Left hindlimb (tissue), 1 donor: ENCODE data around the gene ADNP.
"Not testable (repeated sequence)": the region's sequence is repeated elsewhere in the genome, so short reads cannot be mapped to it uniquely, and the experiment has no call there.

Experiments
- DNase-seq: peaks from one replicate; pipeline ENCODE4 v3.0.0-alpha.2; 2018

Gene ADNP

DNA sequence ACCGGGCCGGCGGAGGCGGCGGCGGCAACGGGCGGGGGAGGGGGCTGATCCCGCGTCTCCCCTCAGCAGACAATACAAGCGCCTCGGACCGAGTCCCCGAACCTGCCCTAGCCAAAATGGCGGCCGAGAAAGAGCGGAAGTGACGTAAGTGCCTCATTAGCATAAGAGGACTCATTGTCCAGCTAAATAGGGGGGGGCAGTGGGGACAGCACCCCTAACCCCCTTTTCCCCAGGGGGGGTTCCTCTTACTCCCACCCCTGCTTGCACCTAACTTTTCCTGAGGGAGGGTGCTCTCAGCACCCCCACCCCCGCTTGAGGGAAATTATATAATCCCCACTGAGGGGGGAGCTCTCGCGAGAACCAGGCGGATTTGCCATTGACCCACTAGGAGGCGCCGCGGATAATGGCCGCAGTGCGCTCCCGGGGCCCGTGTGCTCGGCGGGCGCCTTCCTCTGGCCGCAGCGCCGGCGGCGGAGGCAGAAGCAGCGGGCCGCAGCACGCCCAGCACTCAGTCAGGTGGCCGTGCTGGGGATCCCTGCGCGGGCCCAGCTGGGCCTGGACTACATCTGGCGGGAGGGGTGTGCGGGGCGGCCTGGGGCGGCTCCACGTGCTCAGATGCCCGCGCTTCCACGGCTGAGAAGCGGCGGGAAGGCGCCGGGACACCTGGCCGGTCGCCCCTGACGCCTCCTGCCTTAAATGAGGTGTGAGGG is at the start of gene ADNP:
ADNP (minus strand) TSS at position 132 of the 710 bp plus-strand sequence. CDS start 27,441 bp downstream, outside the sequence.
- peak; percentile 94 for DNase-seq

DNA sequence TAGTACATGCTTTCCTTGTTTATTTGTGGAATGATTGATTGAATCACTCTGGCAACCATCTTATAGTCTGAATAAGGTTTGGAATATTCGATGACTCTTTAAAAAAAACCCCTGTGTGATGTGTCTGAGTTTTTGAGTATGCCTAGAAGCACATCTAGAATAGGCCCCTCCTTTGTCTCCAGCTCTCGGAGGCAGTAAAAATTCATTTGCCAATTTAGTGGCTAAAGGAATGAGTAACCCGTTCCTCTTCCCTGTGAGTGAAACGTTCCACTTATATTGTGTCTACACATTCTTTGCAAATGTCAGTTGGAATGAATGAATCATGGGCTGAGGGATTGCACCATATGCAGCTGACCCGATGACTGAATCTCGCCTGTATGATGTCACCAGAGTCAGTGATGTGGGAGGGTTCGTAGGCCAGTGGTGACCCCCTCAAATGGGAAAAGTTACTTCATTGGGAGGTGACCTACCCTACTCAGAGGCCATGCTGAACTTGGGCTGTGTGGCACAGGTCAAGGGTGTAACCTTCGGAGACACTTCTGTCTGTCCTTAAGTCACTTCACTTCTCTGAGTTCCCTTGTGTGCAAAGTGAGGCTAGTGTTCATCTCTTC is 48.9 kb upstream of the ADNP start:
- no peak for DNase-seq

DNA sequence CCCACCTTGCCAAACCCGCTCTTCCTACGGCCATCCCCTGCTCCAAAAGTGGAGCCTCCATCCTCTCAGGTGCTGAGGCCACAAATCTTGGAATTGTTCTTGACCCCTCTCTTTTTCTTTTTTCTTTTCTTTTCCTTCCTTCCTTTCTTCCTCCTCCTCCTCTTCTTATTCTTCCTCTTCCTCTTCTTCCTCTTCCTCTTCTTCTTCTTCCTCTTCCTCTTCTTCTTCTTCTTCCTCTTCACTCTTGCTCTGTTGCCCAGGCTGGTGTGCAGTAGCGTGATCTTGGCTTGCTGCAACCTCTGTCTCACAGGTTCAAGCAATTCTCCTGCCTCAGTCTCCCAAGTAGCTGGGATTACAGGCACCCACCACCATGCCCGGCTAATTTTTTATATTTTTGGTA is 47.3 kb upstream of the ADNP start:
- DNase-seq: not testable (repeated sequence)

DNA sequence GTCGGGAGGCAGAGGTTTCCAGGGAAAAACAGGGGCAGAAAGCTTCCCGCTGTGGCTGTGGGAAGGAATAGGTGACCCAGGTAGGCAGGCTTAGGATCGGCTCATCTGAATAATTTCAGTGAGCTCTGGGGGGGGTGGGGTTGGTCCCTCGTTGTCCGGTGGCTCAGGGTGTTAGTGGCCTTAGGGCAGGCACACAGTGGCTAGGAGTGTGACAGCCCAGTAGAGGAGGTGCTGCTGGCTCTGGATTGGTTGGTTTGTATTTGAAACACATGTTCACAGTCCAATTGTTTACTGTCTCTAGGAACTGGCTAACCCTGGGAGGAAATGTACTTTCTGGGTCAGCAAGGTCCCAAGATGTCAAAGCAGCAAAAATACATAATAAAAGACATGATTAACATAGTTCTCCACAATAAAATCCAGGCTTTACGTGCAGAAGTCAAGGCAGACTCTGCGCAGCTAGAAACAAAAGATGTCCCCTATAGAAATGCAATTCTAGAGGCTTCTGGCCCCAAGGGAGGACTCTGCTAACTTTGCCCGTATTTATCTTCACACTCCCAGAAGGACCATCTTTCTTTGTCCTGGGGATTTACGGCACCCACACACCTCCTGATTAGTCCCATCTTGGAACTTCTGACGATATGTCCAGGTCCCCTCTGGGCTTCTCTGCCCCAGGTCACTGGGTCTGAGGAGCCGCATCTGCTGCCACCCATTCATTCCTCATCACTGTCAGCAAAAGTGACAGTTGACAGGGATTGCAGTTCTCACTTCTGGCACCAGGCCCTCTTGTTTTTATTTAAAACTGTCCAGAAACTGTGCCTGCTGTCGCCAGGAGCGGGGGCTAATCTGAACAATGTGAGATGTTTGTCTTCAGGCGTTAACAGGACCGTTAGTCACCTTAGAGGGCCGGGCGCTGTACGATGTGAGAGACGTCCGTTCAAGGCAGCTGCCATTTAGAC is 46.1 kb upstream of the ADNP start:
- no peak for DNase-seq

DNA sequence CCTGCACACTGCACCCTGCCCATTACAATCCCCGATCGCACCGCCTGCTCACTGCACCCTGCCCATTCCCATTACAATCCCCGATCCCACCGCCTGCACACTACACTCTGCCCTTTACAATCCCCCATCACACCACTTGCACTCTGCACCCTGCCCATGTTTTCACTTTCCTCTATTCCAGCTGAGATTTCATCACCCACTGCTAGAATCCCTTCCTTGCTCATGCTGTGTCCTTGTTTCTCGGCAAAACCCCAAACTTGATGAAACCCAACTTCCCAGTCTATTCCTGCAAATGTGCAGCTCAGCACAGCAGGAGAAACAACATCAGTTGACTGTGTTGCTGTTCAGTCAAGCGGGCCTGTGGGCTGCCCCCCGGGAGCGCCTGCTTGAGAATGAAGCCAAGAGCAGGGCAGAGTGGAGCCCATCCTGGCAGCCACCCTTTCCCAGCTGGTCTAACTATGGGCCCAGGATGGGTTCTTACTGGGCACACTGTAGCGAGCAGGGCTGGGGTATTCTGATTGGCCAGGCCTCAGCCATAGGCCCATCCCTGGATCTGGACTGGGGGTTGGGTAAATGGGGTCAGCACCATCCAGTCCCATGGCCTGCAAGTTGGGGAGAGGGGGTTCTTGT is 44.6 kb upstream of the ADNP start:
- DNase-seq: no peak

DNA sequence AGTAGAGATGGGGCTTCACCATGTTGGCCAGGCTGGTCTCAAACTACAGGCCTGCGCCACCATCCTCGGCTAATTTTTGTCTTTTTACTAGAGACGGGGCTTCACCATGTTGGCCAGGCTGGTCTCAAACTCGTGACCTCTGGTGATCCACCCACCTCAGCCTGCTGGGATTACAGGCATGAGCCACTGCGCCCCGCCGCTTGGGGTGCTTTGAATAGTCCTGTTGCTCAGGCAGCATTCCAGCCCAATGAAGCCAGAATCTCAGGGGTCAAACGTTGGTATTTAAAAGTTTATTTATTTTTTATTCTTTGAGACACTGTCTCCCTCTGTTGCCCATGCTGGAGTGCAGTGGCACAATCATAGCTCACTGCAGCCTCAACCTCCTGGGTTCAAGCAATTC is 38.7 kb upstream of the ADNP start:
- no peak for DNase-seq

DNA sequence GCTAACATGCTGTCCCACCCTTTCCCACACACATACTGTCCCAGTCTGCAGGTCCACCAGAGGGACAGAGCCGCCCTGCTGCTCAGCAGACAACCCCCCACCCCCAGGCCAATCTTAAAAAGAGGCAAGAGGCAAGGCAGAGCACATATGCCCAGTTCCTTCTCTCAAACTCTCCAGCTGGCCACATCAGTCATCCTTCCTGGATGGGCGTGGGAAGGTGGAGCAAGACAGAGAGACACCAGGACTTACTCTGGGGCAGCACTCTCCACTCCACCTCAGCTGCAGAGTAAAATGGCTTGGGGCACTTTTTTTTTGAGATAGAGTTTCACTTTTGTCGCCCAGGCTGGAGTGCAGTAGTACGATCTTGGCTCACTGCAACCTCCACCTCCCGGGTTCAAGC is 38.2 kb upstream of the ADNP start:
- no peak for DNase-seq

DNA sequence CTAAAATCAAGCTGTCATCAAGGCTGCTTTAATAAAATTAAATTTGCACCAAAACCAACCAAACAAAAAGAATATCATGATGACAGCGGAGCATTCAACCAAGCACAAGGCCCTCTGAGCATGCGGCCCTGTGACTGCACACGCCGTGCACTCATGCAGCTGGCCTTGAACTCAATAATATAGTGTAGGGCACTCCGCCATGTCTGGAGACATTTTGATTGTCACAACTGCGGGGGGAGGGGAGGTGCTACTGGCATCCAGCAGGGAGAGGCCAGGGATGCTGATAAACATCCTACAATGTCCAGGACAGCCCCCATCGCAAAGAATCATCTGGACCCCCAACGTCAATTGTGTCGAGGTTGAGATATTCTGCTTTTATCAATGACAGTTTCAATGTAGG is 37.1 kb upstream of the ADNP start:
- no peak for DNase-seq

DNA sequence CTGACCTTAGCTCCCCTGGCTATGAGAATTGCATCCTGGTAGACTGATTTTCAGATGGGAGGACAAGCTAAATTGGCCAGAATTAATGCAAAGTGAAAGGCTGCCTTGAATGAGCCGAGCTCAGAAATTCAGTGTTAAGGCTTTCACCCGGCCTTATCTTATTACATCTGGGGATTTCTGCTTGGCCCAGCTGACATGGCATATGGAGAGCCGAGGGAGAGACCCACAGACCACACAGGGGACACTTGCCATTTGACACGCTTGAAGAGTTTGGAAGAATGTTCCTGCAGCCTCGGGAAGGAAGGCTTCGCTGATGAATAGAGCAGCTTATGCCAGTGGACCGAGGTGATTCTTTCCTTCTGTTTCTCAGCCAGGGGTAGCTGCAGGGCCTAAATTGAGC is 36.3 kb upstream of the ADNP start:
- no peak for DNase-seq

DNA sequence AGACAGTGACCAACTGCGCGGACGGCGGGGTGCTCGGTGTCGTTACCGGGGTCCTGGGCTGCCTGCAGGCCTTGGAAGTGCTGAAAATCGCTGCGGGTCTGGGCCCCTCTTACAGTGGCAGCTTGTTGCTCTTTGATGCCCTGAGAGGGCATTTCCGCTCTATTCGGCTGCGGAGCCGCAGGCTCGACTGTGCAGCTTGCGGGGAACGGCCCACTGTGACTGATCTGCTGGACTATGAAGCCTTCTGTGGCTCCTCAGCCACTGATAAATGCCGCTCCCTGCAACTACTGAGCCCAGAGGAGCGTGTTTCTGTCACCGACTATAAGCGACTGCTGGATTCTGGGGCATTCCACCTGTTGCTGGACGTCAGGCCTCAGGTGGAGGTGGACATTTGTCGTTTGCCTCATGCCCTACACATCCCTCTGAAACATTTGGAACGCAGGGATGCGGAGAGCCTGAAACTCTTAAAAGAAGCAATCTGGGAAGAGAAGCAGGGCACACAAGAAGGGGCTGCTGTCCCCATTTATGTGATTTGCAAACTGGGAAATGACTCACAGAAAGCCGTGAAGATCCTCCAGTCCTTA is 28.4 kb upstream of the ADNP start:
- DNase-seq: no peak

DNA sequence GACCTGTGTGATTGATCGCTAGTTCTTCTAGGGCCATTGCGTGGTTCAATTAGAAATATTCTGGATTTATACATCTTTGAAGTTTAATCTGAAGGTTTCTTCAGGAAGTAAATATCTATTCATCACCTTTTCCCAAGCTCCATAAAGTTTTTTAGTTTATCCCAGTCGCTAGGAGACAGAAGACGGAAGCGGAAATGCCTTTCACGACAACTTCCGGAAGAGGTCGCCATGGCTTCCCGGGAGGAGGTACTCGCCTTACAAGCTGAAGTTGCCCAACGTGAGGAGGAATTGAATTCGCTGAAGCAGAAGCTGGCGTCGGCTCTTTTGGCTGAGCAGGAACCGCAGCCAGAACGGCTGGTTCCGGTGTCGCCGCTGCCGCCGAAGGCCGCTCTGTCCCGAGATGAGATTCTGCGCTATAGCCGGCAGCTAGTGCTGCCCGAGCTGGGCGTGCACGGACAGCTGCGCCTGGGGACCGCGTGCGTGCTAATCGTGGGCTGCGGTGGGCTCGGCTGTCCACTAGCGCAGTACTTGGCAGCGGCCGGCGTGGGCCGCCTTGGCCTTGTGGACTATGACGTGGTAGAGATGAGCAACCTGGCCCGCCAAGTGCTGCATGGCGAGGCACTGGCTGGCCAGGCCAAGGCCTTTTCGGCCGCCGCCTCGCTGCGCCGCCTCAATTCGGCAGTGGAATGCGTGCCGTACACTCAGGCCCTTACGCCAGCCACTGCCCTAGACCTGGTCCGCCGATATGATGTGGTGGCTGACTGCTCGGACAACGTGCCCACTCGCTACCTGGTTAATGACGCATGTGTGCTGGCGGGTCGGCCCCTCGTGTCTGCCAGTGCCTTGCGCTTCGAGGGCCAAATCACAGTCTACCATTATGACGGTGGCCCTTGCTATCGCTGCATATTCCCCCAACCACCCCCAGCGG is 27.6 kb upstream of the ADNP start, which contains the start of gene MOCS3:
MOCS3 (plus strand) TSS at position 204 of the 928 bp plus-strand sequence; CDS start at position 229, 25 bp downstream.
- DNase-seq: peak; percentile 86

DNA sequence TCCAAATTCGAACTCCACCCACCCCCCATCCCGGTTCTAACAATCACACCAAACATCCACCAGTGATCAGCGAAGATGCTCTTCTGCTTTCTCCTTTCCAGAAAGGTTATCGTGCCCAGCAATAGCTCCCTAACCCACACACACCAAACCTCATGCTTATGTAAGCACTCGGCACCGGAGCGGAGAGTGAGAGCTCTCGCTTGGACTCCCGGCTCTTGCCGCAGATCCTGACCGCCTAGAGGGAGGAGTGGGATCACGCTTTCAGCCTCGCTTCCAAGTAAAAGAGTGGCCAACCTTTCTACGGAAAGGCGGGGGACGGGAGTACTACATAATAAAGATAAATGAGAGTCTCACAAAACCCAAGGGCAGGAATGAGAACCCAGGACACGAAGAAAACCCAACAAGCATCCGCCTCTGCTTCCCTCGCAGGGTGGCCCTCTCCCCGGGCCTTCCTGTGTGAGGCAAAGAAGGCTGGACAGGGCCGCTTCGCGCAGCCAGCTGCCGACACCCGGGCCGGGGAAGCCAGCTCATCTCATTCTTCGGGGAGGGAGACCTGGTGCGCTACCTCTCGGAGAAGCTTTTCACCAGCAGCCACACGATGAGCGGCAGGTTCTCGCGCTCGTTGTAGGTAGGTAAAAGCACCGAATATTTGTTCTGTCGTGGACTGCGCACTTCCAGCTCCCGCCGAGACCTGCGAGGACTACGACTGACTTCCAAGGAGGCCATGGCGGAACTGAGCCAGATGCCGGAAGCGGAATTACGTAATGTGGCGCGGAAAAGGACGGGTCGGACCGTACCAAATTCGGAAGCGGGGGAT is 26.8 kb upstream of the ADNP start, which contains the start of gene DPM1:
DPM1 (minus strand) TSS at position 735 of the 817 bp plus-strand sequence; CDS start at position 726, 9 bp downstream.
- peak; percentile 91 for DNase-seq

DNA sequence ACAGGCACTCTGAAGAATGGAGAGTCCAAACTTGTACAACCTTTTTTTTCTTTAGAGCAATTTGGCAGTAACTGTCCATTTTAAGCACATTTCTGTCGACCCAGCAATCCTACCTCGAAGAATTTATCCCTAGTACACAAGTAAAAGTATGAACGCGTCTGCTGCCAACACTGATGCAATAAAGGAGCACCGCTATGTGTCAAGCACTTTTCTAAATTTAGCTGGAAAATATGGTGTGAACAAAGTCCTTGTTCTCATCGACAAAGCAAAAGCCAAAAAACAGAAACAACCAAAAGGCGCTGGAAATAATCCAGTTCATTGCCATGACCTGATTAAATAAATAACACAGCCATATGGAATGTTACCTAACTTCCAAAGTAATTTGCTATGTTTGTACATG is 26.0 kb upstream of the ADNP start:
- no peak for DNase-seq

DNA sequence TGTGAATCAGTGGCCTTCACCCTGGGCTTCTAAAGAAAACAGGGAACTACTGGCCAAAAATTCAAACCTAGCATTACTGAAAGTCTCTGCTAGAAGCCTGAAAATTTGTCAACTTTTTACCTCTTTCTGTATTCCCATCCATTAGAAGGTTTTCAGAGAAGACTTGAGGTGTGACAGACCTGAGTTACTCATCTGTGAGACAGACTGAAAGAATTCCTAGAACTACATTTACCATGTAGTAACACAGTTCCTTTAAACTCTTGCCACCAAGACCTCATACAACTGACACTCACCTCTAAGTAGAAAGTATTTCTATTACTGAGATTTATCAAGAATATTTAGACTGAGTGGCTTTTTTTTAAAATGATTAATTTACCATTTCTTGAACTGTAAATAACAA is 22.6 kb upstream of the ADNP start:
- DNase-seq: no peak

DNA sequence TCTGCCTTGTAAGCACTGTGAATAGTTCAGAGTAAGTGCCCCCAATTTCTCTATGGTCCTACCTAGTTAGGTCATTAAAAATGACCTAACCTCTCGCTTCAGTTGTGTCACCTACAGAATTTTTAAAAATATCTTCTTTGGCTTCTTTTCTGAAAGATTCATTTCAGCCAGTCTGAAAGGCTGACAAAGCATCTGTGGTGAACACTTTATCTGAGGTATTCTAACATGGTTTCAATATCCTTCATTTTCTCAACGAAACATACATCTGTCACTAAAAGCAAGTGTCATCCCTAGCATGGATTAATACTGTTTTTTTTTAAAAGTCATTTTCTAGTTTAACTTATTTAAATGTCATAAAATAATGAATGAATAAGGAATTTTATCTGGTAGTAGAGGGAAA is 22.0 kb upstream of the ADNP start:
- DNase-seq: no peak

DNA sequence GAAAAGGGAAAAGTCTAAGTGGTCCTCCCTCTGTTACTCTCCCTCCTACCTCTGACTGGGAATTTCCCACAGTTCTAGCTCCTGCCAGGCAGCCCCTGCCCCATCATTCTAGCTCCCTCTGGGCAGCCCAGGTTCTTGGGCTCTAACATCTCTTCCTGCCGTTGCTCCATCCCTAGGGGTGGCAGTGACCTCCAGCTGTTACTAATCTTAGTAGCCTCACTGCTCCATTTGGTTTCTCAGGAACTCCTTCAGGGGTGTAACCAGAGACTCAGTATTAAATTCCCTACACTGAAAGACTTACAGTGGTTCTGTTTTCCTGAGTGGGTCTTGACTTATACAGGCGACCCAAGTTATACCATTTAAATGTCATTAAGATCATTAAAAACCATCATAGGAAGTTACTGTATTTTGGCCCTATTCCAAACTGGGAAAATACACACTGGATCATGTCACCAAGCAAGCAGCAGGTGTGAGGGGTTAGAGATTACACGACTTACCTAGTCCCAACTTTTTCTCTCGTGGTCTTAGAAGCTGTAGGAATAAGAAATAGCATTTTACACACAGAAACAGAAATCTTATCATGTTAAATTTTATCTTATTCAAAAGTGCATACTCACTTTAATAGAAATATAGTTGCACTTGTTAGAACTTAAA is 17.0 kb upstream of the ADNP start:
- no peak for DNase-seq

DNA sequence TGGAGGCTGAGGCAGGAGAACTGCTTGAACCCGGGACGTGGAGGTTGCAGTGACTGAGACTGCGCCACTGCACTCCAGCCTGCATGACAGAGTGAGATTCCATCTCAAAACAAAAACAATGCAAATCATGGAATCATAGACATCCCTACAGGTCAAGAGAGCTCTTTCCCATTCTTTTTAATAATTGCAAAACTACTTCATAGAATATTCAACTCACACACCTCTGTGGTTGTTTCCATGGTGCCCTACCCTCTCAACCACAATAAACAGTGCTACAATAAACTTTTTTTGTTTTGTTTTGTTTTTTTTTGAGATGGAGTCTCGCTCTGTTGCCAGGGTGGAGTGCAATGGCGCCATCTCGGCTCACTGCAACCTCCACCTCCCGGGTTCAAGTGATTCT is 11.8 kb upstream of the ADNP start:
- no peak for DNase-seq

DNA sequence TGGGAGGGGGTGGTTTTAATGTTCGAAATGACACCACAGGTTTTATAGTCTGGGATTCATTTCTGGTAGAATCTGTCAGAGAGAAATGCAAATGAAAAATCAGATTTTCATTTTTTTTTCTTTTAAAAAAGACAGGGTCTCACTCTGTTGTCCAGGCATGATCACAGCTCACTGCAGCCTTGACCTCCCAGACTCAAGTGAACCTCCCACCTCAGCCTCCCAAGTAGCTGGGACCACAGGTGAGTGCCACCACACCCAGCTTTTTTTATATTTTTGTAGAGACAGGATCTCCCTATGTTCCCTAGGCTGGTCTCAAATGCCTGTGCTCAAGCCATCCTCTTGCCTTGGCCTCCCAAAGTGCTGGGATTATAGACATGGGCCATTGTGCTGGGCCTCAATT is 2.4 kb upstream of the ADNP start:
- no peak for DNase-seq

DNA sequence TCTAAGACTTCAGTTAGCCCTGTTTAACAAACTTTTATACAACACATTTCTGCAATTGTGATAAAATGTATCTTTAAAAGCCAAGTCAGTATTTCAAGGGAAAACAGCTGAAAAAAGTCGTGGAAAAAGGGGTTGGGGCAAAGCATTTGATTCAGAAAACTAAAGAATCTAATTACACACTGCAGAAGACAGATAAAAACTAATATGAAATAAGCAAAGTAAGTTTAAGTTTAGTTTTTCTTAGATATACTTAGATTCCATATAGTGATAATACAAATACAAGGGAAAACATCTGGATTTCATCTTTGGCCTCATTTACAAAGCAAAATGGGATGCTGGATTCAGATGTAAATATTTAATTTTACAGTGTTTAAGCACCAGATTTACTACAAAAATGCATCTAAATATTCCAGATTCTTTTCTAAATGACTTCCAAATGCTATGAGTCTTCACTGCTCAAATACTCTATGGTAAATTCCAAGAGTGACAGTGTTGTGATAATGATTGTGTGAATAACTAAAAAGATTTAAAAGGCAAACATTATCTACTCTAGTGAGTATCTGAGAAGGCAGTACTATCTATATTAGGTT is 1.5 kb upstream of the ADNP start:
- no peak for DNase-seq
